NCI-H345 (cell line): Measurements from ENCODE around the gene NR3C1.

Source experiments
- DNase-seq: peaks from one replicate; lab custom pipeline; 2025; lab: John Stamatoyannopoulos, UW

Gene NR3C1

GRCh38 chr5:143362664-143363227 lies 40.7 kb downstream of the NR3C1 start:
- DNase-seq = no peak

- DNase-seq = no peak
These were observed 42.0 kb downstream of the NR3C1 start for GRCh38 chr5:143361438-143361837.

- no peak for DNase-seq
These were observed 42.7 kb downstream of the NR3C1 start for GRCh38 chr5:143360755-143361154.

- DNase-seq = no peak
These were observed 43.6 kb downstream of the NR3C1 start for GRCh38 chr5:143359869-143360268.

GRCh38 chr5:143356855-143357583 lies 46.5 kb downstream of the NR3C1 start:
- no peak for DNase-seq

GRCh38 chr5:143355710-143356109 lies 47.8 kb downstream of the NR3C1 start:
- peak; percentile 88 for DNase-seq

GRCh38 chr5:143354025-143354424 lies 49.5 kb downstream of the NR3C1 start:
- DNase-seq = no peak

GRCh38 chr5:143352691-143353090 lies 50.8 kb downstream of the NR3C1 start:
- DNase-seq = no peak

- DNase-seq = no peak
These were observed 52.5 kb downstream of the NR3C1 start for GRCh38 chr5:143350751-143351602.

- no peak for DNase-seq
These were observed 53.1 kb downstream of the NR3C1 start for GRCh38 chr5:143350341-143350740.

GRCh38 chr5:143349177-143349576 lies 54.3 kb downstream of the NR3C1 start:
- no peak for DNase-seq

GRCh38 chr5:143347698-143348344 lies 55.7 kb downstream of the NR3C1 start:
- DNase-seq = no peak

GRCh38 chr5:143347046-143347445 lies 56.4 kb downstream of the NR3C1 start:
- no peak for DNase-seq

- DNase-seq = no peak
These were observed 57.6 kb downstream of the NR3C1 start for GRCh38 chr5:143345671-143346440.

- DNase-seq = no peak
These were observed 60.4 kb downstream of the NR3C1 start for GRCh38 chr5:143343042-143343441.

GRCh38 chr5:143342607-143343006 lies 60.9 kb downstream of the NR3C1 start:
- no peak for DNase-seq

GRCh38 chr5:143341807-143342570 lies 61.5 kb downstream of the NR3C1 start:
- DNase-seq = no peak

GRCh38 chr5:143340891-143341685 lies 62.4 kb downstream of the NR3C1 start:
- DNase-seq = no peak

GRCh38 chr5:143338658-143339366 lies 64.7 kb downstream of the NR3C1 start:
- no peak for DNase-seq
